ENCODE data around the gene N4BP2. TPM values are rescaled to one million over a fixed set of nuclear protein-coding genes. Genes with fewer than 3 reads are reported as not detected.

The N4BP2 gene
- total and polyA plus RNA-seq, 2 of the 8 experiments (the other 6 are each of a cell fraction or from before 2014, with no cell fraction given) = 4.4 to 44.7 TPM

- TF ChIP-seq SIRT6 (IDR thresholded peaks at IDR 0.05; ENCODE audit: low read length) = no peak
- TF ChIP-seq MAFK (IDR thresholded peaks at IDR 0.05; ENCODE audit: low read depth, low read length) = no peak
- TF ChIP-seq ASH2L (IDR thresholded peaks at IDR 0.05; ENCODE audit: low read length) = no peak
- TF ChIP-seq SIN3A (conservative IDR thresholded peaks at IDR 0.05 in 1 of 2, IDR thresholded peaks at IDR 0.05 in 1 of 2; ENCODE audit: low read depth in 1 of 2, low read length in 2 of 2) = no peak
- no peak for TF ChIP-seq CTBP2 (IDR thresholded peaks at IDR 0.05; ENCODE audit: borderline replicate concordance, insufficient read depth, insufficient read length, low read length)
- no peak for TF ChIP-seq CREB1 (IDR thresholded peaks at IDR 0.05)
- TF ChIP-seq SUZ12 (IDR thresholded peaks at IDR 0.05; ENCODE audit: low read length) = no peak
- TF ChIP-seq GTF2F1 (IDR thresholded peaks at IDR 0.05; ENCODE audit: borderline replicate concordance, low read depth, low read length) = no peak
Observed at GRCh38 chr4:40199999-40200874, 143.6 kb downstream of the N4BP2 start (continued).
